ENCODE measurements around the gene C5.
A peak's percentile ranks its signal among the peaks of the same experiment; 100 is the strongest.

Gene C5

GRCh38 chr9:120914953-120915352 is 135.1 kb downstream of the C5 start:
- DNase-seq (ENCODE audit: low spot score in 2 of 2) (no peak), ATAC-seq (replicated peaks; ENCODE audit: extremely low read depth, poor library complexity, severe bottlenecking) (no peak)
- Mint-ChIP-seq H3K27ac (ENCODE audit: low read depth) (no peak overlapping the region), H3K36me3 (ENCODE audit: insufficient read depth) (peaks cover 59% of the 10 kb centered on the region), H3K27me3 (no peaks in the 10 kb centered on the region), H3K9me3 (no peaks in the 10 kb centered on the region), H3K4me1 (peaks cover 73% of the 10 kb centered on the region), H3K4me3 (no peak overlapping the region)

- no peak for ATAC-seq (replicated peaks; ENCODE audit: extremely low read depth, poor library complexity, severe bottlenecking)
- DNase-seq (ENCODE audit: low spot score in 2 of 2) = no peak
- Mint-ChIP-seq H3K36me3 (ENCODE audit: insufficient read depth) (peaks cover 59% of the 10 kb centered on the region), H3K27ac (ENCODE audit: low read depth) (no peak overlapping the region), H3K4me1 (peaks cover 71% of the 10 kb centered on the region), H3K4me3 (no peak overlapping the region), H3K9me3 (no peaks in the 10 kb centered on the region), H3K27me3 (no peaks in the 10 kb centered on the region)
These were observed 135.7 kb downstream of the C5 start for GRCh38 chr9:120914396-120914795.

GRCh38 chr9:120913647-120914264 is 136.3 kb downstream of the C5 start:
- no peak overlapping the region for H3K4me3 Mint-ChIP-seq
- ATAC-seq (replicated peaks; ENCODE audit: extremely low read depth, poor library complexity, severe bottlenecking) = no peak
- no peaks in the 10 kb centered on the region for H3K9me3 Mint-ChIP-seq
- peaks cover 69% of the 10 kb centered on the region for H3K4me1 Mint-ChIP-seq
- DNase-seq (ENCODE audit: low spot score in 2 of 2) = no peak
- peaks cover 60% of the 10 kb centered on the region for H3K36me3 Mint-ChIP-seq (ENCODE audit: insufficient read depth)
- peak overlapping the region; percentile 35 for H3K27ac Mint-ChIP-seq (ENCODE audit: low read depth)
- no peaks in the 10 kb centered on the region for H3K27me3 Mint-ChIP-seq

GRCh38 chr9:120912958-120913646 is 137.0 kb downstream of the C5 start:
- H3K4me3 Mint-ChIP-seq = peak overlapping the region; percentile 43
- H3K36me3 Mint-ChIP-seq (ENCODE audit: insufficient read depth) = peaks cover 59% of the 10 kb centered on the region
- ATAC-seq (replicated peaks; ENCODE audit: extremely low read depth, poor library complexity, severe bottlenecking) (no peak), DNase-seq (ENCODE audit: low spot score in 2 of 2) (no peak)
- H3K27me3 Mint-ChIP-seq = no peaks in the 10 kb centered on the region
- peaks cover 65% of the 10 kb centered on the region for H3K4me1 Mint-ChIP-seq
- no peaks in the 10 kb centered on the region for H3K9me3 Mint-ChIP-seq
- peak overlapping the region; percentile 67 for H3K27ac Mint-ChIP-seq (ENCODE audit: low read depth)

- Mint-ChIP-seq H3K27ac (ENCODE audit: low read depth) (peak overlapping the region; percentile 65), H3K4me1 (peaks cover 67% of the 10 kb centered on the region), H3K27me3 (no peaks in the 10 kb centered on the region), H3K4me3 (peak overlapping the region; percentile 20), H3K9me3 (no peaks in the 10 kb centered on the region), H3K36me3 (ENCODE audit: insufficient read depth) (peaks cover 62% of the 10 kb centered on the region)
- DNase-seq (ENCODE audit: low spot score in 2 of 2) (no peak), ATAC-seq (replicated peaks; ENCODE audit: extremely low read depth, poor library complexity, severe bottlenecking) (no peak)
These were observed 138.7 kb downstream of the C5 start for GRCh38 chr9:120911295-120911837.

- DNase-seq (ENCODE audit: low spot score in 2 of 2) (no peak), ATAC-seq (replicated peaks; ENCODE audit: extremely low read depth, poor library complexity, severe bottlenecking) (no peak)
- no peak overlapping the region for H3K4me3 Mint-ChIP-seq
- H3K27ac Mint-ChIP-seq (ENCODE audit: low read depth) = peak overlapping the region; percentile 65
- no peaks in the 10 kb centered on the region for H3K9me3 Mint-ChIP-seq
- peaks cover 62% of the 10 kb centered on the region for H3K36me3 Mint-ChIP-seq (ENCODE audit: insufficient read depth)
- H3K27me3 Mint-ChIP-seq = no peaks in the 10 kb centered on the region
- H3K4me1 Mint-ChIP-seq = peaks cover 67% of the 10 kb centered on the region
These were observed 139.4 kb downstream of the C5 start for GRCh38 chr9:120910643-120911042.

GRCh38 chr9:120909904-120910303 is 140.2 kb downstream of the C5 start:
- ATAC-seq (replicated peaks; ENCODE audit: extremely low read depth, poor library complexity, severe bottlenecking) (no peak), DNase-seq (ENCODE audit: low spot score in 2 of 2) (no peak)
- H3K27me3 Mint-ChIP-seq = no peaks in the 10 kb centered on the region
- H3K36me3 Mint-ChIP-seq (ENCODE audit: insufficient read depth) = peaks cover 63% of the 10 kb centered on the region
- peak overlapping the region; percentile 65 for H3K27ac Mint-ChIP-seq (ENCODE audit: low read depth)
- H3K9me3 Mint-ChIP-seq = no peaks in the 10 kb centered on the region
- H3K4me3 Mint-ChIP-seq = no peak overlapping the region
- peaks cover 72% of the 10 kb centered on the region for H3K4me1 Mint-ChIP-seq

GRCh38 chr9:120905315-120906164 is 144.5 kb downstream of the C5 start:
- Mint-ChIP-seq H3K36me3 (ENCODE audit: insufficient read depth) (peaks cover 44% of the 10 kb centered on the region), H3K4me3 (peak overlapping the region; percentile 63), H3K27ac (ENCODE audit: low read depth) (peak overlapping the region; percentile 96), H3K27me3 (no peaks in the 10 kb centered on the region), H3K4me1 (peaks cover 76% of the 10 kb centered on the region), H3K9me3 (no peaks in the 10 kb centered on the region)
- peak; percentile 44 for ATAC-seq (replicated peaks; ENCODE audit: extremely low read depth, poor library complexity, severe bottlenecking)
- peak in 1 of 2 donors; percentile 30 for DNase-seq (ENCODE audit: low spot score in 2 of 2)

- H3K4me1 Mint-ChIP-seq = peaks cover 75% of the 10 kb centered on the region
- H3K4me3 Mint-ChIP-seq = peak overlapping the region; percentile 63
These were observed 145.1 kb downstream of the C5 start for GRCh38 chr9:120904978-120905301.

GRCh38 chr9:120904061-120904977 is 145.8 kb downstream of the C5 start:
- ATAC-seq (replicated peaks; ENCODE audit: extremely low read depth, poor library complexity, severe bottlenecking) (peak; percentile 76), DNase-seq (ENCODE audit: low spot score in 2 of 2) (peak in 1 of 2 donors; percentile 52)
- Mint-ChIP-seq H3K27me3 (no peaks in the 10 kb centered on the region), H3K36me3 (ENCODE audit: insufficient read depth) (peaks cover 36% of the 10 kb centered on the region), H3K4me3 (peak overlapping the region; percentile 63), H3K4me1 (peaks cover 71% of the 10 kb centered on the region), H3K27ac (ENCODE audit: low read depth) (peak overlapping the region; percentile 96), H3K9me3 (no peaks in the 10 kb centered on the region)

More at GRCh38 chr9:120904978-120905301, 145.1 kb downstream of the C5 start:
- peak overlapping the region; percentile 96 for H3K27ac Mint-ChIP-seq (ENCODE audit: low read depth)
- no peaks in the 10 kb centered on the region for H3K27me3 Mint-ChIP-seq
- peaks cover 42% of the 10 kb centered on the region for H3K36me3 Mint-ChIP-seq (ENCODE audit: insufficient read depth)
- no peaks in the 10 kb centered on the region for H3K9me3 Mint-ChIP-seq
- ATAC-seq (replicated peaks; ENCODE audit: extremely low read depth, poor library complexity, severe bottlenecking) (no peak), DNase-seq (ENCODE audit: low spot score in 2 of 2) (no peak)

- peaks cover 65% of the 10 kb centered on the region for H3K4me1 Mint-ChIP-seq
- ATAC-seq (replicated peaks; ENCODE audit: extremely low read depth, poor library complexity, severe bottlenecking) (no peak), DNase-seq (ENCODE audit: low spot score in 2 of 2) (no peak)
- no peak overlapping the region for H3K4me3 Mint-ChIP-seq
- H3K27me3 Mint-ChIP-seq = no peaks in the 10 kb centered on the region
- H3K9me3 Mint-ChIP-seq = no peaks in the 10 kb centered on the region
- H3K36me3 Mint-ChIP-seq (ENCODE audit: insufficient read depth) = peaks cover 28% of the 10 kb centered on the region
- peak overlapping the region; percentile 96 for H3K27ac Mint-ChIP-seq (ENCODE audit: low read depth)
These were observed 147.2 kb downstream of the C5 start for GRCh38 chr9:120902569-120903535.

All from central memory CD8-positive, alpha-beta T cell (primary cell).